HG03025 (cell line): ENCODE results near the gene GTF2H1.
A peak's percentile ranks its signal among the peaks of the same experiment; 100 is the strongest.

Source experiments
- ATAC-seq: cut with Tn5 transposase; IDR thresholded peaks from one replicate; pipeline ENCODE4 v1.9.1; 2021; ENCODE audit warnings: mild to moderate bottlenecking, moderate library complexity; ENCODE audit not compliant: unreplicated experiment, low FRiP score

Gene GTF2H1

GRCh38 chr11:18321969-18322711, at the start of gene GTF2H1, which contains the start of gene HPS5:
GTF2H1 (plus strand) TSS chr11:18322567; CDS start chr11:18333075, 10,508 bp downstream.
HPS5 (minus strand) TSS chr11:18322140; CDS start chr11:18317858, 4,282 bp downstream.
- peak; percentile 90 for ATAC-seq

GRCh38 chr11:18277565-18278271, 44.6 kb upstream of the GTF2H1 start:
- no peak for ATAC-seq

GRCh38 chr11:18280438-18281045, 41.8 kb upstream of the GTF2H1 start:
- ATAC-seq, result peak; percentile 74

GRCh38 chr11:18282626-18283025, 39.7 kb upstream of the GTF2H1 start:
- ATAC-seq, result no peak

- no peak for ATAC-seq
Measured at GRCh38 chr11:18285841-18286240, 36.5 kb upstream of the GTF2H1 start.

GRCh38 chr11:18288911-18289310, 33.5 kb upstream of the GTF2H1 start:
- no peak for ATAC-seq

- no peak for ATAC-seq
Measured at GRCh38 chr11:18294862-18295261, 27.5 kb upstream of the GTF2H1 start.

- ATAC-seq, result no peak
Measured at GRCh38 chr11:18295316-18295715, 27.1 kb upstream of the GTF2H1 start.

GRCh38 chr11:18299721-18300120, 22.6 kb upstream of the GTF2H1 start:
- no peak for ATAC-seq

GRCh38 chr11:18304745-18305144, 17.6 kb upstream of the GTF2H1 start:
- no peak for ATAC-seq

GRCh38 chr11:18307461-18308139, 14.8 kb upstream of the GTF2H1 start:
- ATAC-seq, result no peak

- no peak for ATAC-seq
Measured at GRCh38 chr11:18308242-18308641, 14.1 kb upstream of the GTF2H1 start.

- ATAC-seq, result no peak
Measured at GRCh38 chr11:18309691-18310090, 12.7 kb upstream of the GTF2H1 start.

GRCh38 chr11:18310800-18311340, 11.5 kb upstream of the GTF2H1 start:
- no peak for ATAC-seq

GRCh38 chr11:18312012-18312411, 10.4 kb upstream of the GTF2H1 start:
- no peak for ATAC-seq

GRCh38 chr11:18312663-18313420, 9.5 kb upstream of the GTF2H1 start:
- ATAC-seq, result no peak

- no peak for ATAC-seq
Measured at GRCh38 chr11:18313965-18314763, 8.2 kb upstream of the GTF2H1 start.

- ATAC-seq, result no peak
Measured at GRCh38 chr11:18314784-18315523, 7.4 kb upstream of the GTF2H1 start.
